Astrocyte (in vitro differentiated cells and primary cell): ENCODE results near the gene FKBP1C.

Experiments
- EZH2 ChIP-seq: IDR thresholded peaks from 2 replicates; pipeline ENCODE4 v1.6.1; 2012; ENCODE audit warnings: mild to moderate bottlenecking, low read length, inconsistent platforms; ENCODE audit not compliant: insufficient read depth
- TF ChIP-seq, protein P1 (sequence below): IDR thresholded peaks from 2 replicates; pipeline ENCODE4 v1.5.1; 2011; ENCODE audit warnings: low read depth, mild to moderate bottlenecking, inconsistent platforms, low read length, moderate library complexity; ENCODE audit not compliant: insufficient read depth

DNA sequence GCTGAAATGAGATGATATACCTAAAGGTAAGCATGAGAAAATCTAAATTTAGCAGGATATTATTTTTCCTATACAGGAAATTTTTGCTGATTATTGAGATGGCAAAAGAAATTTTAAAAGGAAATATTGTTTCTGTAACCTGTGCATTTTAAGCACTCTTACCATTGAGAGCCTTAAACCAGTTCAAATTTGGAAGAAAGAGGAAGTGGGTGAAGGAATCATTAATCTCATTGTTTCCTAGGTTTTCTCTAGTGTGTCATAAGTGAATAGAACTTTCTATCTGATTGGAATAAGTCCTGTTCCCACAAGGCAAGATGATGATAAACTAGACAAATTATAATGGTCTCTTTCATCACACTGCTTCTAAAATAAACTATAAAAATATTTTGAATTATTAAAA lies 22.4 kb upstream of the FKBP1C start:
- TF ChIP-seq, protein P1, sequence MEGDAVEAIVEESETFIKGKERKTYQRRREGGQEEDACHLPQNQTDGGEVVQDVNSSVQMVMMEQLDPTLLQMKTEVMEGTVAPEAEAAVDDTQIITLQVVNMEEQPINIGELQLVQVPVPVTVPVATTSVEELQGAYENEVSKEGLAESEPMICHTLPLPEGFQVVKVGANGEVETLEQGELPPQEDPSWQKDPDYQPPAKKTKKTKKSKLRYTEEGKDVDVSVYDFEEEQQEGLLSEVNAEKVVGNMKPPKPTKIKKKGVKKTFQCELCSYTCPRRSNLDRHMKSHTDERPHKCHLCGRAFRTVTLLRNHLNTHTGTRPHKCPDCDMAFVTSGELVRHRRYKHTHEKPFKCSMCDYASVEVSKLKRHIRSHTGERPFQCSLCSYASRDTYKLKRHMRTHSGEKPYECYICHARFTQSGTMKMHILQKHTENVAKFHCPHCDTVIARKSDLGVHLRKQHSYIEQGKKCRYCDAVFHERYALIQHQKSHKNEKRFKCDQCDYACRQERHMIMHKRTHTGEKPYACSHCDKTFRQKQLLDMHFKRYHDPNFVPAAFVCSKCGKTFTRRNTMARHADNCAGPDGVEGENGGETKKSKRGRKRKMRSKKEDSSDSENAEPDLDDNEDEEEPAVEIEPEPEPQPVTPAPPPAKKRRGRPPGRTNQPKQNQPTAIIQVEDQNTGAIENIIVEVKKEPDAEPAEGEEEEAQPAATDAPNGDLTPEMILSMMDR = no peak
- no peak for TF ChIP-seq EZH2
